Epithelial cell of esophagus (primary cell): ENCODE measurements around the gene PNMA6F.

Source experiments
- DNase-seq: peaks from one replicate; pipeline ENCODE4 v3.0.0; 2010; ENCODE audit warnings: low read depth
- H3K4me3 ChIP-seq: 2 replicates; pipeline ENCODE4 v1.5.1; 2011; ENCODE audit warnings: mild to moderate bottlenecking, low read length, control low read depth
- CTCF ChIP-seq: IDR thresholded peaks from 2 replicates; pipeline ENCODE4 v1.5.1; 2011; ENCODE audit warnings: low read depth, mild to moderate bottlenecking, low read length, control low read depth, inconsistent platforms; ENCODE audit not compliant: insufficient read depth; ENCODE audit errors: missing control alignments

Gene PNMA6F

GRCh38 chrX:153321381-153322124 lies at the start of gene PNMA6F:
PNMA6F (minus strand) TSS chrX:153321767; CDS start chrX:153320674, 1,093 bp downstream.
- DNase-seq: no peak
- H3K4me3 ChIP-seq: no peak within 1 kb of the TSS
- TF ChIP-seq CTCF: no peak

GRCh38 chrX:153371256-153371655 lies 49.7 kb upstream of the PNMA6F start:
- no peak overlapping the region for H3K4me3 ChIP-seq
- DNase-seq: no peak
- no peak for TF ChIP-seq CTCF

GRCh38 chrX:153370293-153371055 lies 48.9 kb upstream of the PNMA6F start:
- no peak for TF ChIP-seq CTCF
- no peak for DNase-seq

GRCh38 chrX:153366878-153367538 lies 45.4 kb upstream of the PNMA6F start:
- no peak overlapping the region for H3K4me3 ChIP-seq
- TF ChIP-seq CTCF: no peak
- DNase-seq: no peak

More at GRCh38 chrX:153370293-153371055, 48.9 kb upstream of the PNMA6F start:
- no peak overlapping the region for H3K4me3 ChIP-seq

GRCh38 chrX:153366119-153366518 lies 44.6 kb upstream of the PNMA6F start:
- DNase-seq: no peak
- TF ChIP-seq CTCF: no peak
- H3K4me3 ChIP-seq: no peak overlapping the region

GRCh38 chrX:153365670-153366069 lies 44.1 kb upstream of the PNMA6F start:
- no peak for DNase-seq
- no peak overlapping the region for H3K4me3 ChIP-seq
- TF ChIP-seq CTCF: no peak
